H1 (cell line): ENCODE data around the gene RAET1L. TPM values are rescaled to one million over a fixed set of nuclear protein-coding genes. Genes with fewer than 3 reads are reported as not detected.

ENCODE experiments used
- CBX8 ChIP-seq: fragments of 300-800, 300-1000 bp; sonication (generic); IDR thresholded peaks from 2 replicates; pipeline ENCODE4 v1.7.1; 2016; ENCODE audit warnings: low read depth, low read length, borderline replicate concordance
- EP300 ChIP-seq, 2 experiments: IDR thresholded peaks; 1 replicate in 1 of 2; 2 replicates in 1 of 2; pipeline ENCODE4 v1.6.1; 2011 to 2012; ENCODE audit warnings: low read depth in 2 of 2, low read length in 2 of 2, mild to moderate bottlenecking in 2 of 2, borderline replicate concordance in 1 of 2, inconsistent platforms in 1 of 2, moderate library complexity in 1 of 2
- polyA plus RNA-seq, 7 experiments: library from polyadenylated mRNA; depleted of rRNA in 3 of 7; stranded (reverse) in 5 of 7; unstranded in 2 of 7; fragments of >200 nt in 5 of 7; fragments of 200-250 nt in 2 of 7; gene quantifications; 1 replicate in 5 of 7; 2 replicates in 1 of 7; 4 replicates in 1 of 7; pipeline versions ENCODE4 v1.2.1 to v1.2.3, GENCODE V29; 2011 to 2013; ENCODE audit warnings: missing spikeins in 2 of 7, mixed read lengths in 2 of 7
- total RNA-seq: library from RNA; stranded (reverse); fragmentation: NEBNext Ultra II Directional; extraction: Animal tissue kit (Norgen Biotek cat#: 25700); gene quantifications from 2 replicates; pipeline ENCODE4 v1.2.1, GENCODE V29; 2021

The RAET1L gene
- total and polyA plus RNA-seq, 2 of the 8 experiments (the other 6 are each of a cell fraction or from before 2014, with no cell fraction given) = not detected

GRCh38 chr6:149985481-149985937 is 39.8 kb downstream of the RAET1L start (continued):
- TF ChIP-seq EP300 (IDR thresholded peaks at IDR 0.05; ENCODE audit: borderline replicate concordance in 1 of 2, low read depth in 2 of 2, low read length in 2 of 2) (no peak), CBX8 (no peak)
